GM21381 (cell line): Measurements from ENCODE around the gene RALBP1.
"Not testable (repeated sequence)": the region's sequence is repeated elsewhere in the genome, so short reads cannot be mapped to it uniquely, and the experiment has no call there.

Experiments
- ATAC-seq: cut with Tn5 transposase; IDR thresholded peaks from one replicate; pipeline ENCODE4 v1.9.1; 2021; ENCODE audit warnings: mild to moderate bottlenecking, moderate library complexity; ENCODE audit not compliant: unreplicated experiment

RALBP1 gene

GRCh38 chr18:9474983-9475642 lies at the start of gene RALBP1:
TSS of gene RALBP1 (plus strand) at chr18:9475513. CDS start at chr18:9513046, 37,533 bp downstream.
- peak; percentile 92 for ATAC-seq

- ATAC-seq = no peak
Measured at GRCh38 chr18:9426753-9427152, 48.6 kb upstream of the RALBP1 start.

- no peak for ATAC-seq
Measured at GRCh38 chr18:9428301-9428706, 47.0 kb upstream of the RALBP1 start.

- ATAC-seq = no peak
Measured at GRCh38 chr18:9428862-9429661, 46.3 kb upstream of the RALBP1 start.

GRCh38 chr18:9429662-9429993 lies 45.7 kb upstream of the RALBP1 start:
- no peak for ATAC-seq

- not testable (repeated sequence) for ATAC-seq
Measured at GRCh38 chr18:9430315-9430714, 45.0 kb upstream of the RALBP1 start.

GRCh38 chr18:9431296-9431695 lies 44.0 kb upstream of the RALBP1 start:
- ATAC-seq = no peak

GRCh38 chr18:9433122-9433521 lies 42.2 kb upstream of the RALBP1 start:
- not testable (repeated sequence) for ATAC-seq

GRCh38 chr18:9433671-9434121 lies 41.6 kb upstream of the RALBP1 start:
- no peak for ATAC-seq

GRCh38 chr18:9434122-9434701 lies 41.1 kb upstream of the RALBP1 start:
- ATAC-seq = no peak

GRCh38 chr18:9435041-9435440 lies 40.3 kb upstream of the RALBP1 start:
- ATAC-seq = no peak

GRCh38 chr18:9436206-9436929 lies 38.9 kb upstream of the RALBP1 start:
- ATAC-seq = no peak

- no peak for ATAC-seq
Measured at GRCh38 chr18:9437021-9437437, 38.3 kb upstream of the RALBP1 start.

- no peak for ATAC-seq
Measured at GRCh38 chr18:9437672-9438071, 37.6 kb upstream of the RALBP1 start.

- no peak for ATAC-seq
Measured at GRCh38 chr18:9441061-9441460, 34.3 kb upstream of the RALBP1 start.

- no peak for ATAC-seq
Measured at GRCh38 chr18:9444549-9444948, 30.8 kb upstream of the RALBP1 start.

- no peak for ATAC-seq
Measured at GRCh38 chr18:9446839-9447238, 28.5 kb upstream of the RALBP1 start.

- no peak for ATAC-seq
Measured at GRCh38 chr18:9447334-9447733, 28.0 kb upstream of the RALBP1 start.

GRCh38 chr18:9449600-9450414 lies 25.5 kb upstream of the RALBP1 start:
- no peak for ATAC-seq

- ATAC-seq = not testable (repeated sequence)
Measured at GRCh38 chr18:9450920-9451319, 24.4 kb upstream of the RALBP1 start.
